Hematopoietic multipotent progenitor cell treated with erythropoietin and hydrocortisone succinate and interleukin-3 and kit ligand, for 15 days (in vitro differentiated cells): Measurements from ENCODE around the gene NRN1L.
A peak's percentile ranks its signal among the peaks of the same experiment; 100 is the strongest.

Source experiments
- DNase-seq: peaks from one replicate; pipeline ENCODE4 v3.0.0-alpha.2; 2015; ENCODE audit warnings: low spot score

The NRN1L gene

GRCh38 chr16:67935402-67936123 lies 50.9 kb downstream of the NRN1L start:
- peak; percentile 92 for DNase-seq
